HG03439 (cell line): Measurements from ENCODE around the gene DNAJC15.
"Not testable (repeated sequence)": the region's sequence is repeated elsewhere in the genome, so short reads cannot be mapped to it uniquely, and the experiment has no call there.

Experiments used
- ATAC-seq: cut with Tn5 transposase; IDR thresholded peaks from one replicate; pipeline ENCODE4 v1.9.1; 2021; ENCODE audit warnings: mild to moderate bottlenecking, moderate library complexity; ENCODE audit not compliant: unreplicated experiment

Gene DNAJC15

DNA sequence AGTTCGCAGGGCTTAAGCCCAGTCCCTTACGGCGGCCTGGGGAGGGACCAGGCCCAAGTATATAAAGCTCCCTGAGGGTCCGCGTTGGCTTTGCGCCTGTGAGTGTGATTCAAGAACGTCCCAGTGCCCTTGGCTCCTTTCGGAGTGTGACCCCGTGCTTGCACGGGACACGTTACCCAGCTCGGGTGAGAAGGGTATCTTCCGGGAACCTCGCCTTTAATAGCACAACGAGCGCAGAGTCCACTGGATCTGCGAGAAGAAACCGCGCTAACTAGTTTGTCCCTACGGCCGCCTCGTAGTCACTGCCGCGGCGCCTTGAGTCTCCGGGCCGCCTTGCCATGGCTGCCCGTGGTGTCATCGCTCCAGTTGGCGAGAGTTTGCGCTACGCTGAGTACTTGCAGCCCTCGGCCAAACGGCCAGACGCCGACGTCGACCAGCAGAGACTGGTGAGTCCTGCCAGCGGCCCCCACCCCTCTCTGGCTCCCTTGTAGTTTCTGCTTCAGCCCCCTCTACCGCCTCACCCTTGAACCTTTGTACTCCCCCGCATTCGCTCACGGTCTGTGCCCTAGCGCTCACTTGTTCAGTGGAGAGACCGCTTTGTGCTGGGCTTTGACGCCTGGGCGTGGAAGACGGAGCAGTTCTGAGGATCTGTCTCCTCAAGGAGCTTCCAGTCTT is at the start of gene DNAJC15:
TSS of gene DNAJC15 (plus strand) at position 298 of the 675 bp plus-strand sequence. CDS start at position 339, 41 bp downstream.
- peak; percentile 87 for ATAC-seq

GRCh38 chr13:42976066-42976465 is 47.3 kb upstream of the DNAJC15 start:
- ATAC-seq: no peak

GRCh38 chr13:42977219-42977659 is 46.1 kb upstream of the DNAJC15 start:
- ATAC-seq: no peak

DNA sequence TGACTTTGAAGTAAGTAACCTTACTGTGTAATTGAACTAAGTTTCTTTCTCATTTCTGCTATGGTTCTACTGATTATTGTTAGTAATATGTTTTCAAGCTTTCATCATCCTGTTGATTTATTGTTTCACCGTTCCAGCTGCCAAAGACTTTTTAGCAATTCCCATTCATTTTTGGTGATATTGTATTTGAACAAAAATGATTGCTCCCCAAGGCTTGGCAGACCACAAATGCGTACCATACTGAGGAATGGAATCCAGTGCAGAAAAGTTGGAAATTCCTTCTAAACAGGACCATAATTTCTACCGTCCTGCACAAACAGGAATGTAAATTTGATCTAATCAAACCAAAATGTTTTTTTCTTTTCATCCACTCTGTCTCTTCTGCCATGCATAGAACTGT is 42.1 kb upstream of the DNAJC15 start:
- no peak for ATAC-seq

DNA sequence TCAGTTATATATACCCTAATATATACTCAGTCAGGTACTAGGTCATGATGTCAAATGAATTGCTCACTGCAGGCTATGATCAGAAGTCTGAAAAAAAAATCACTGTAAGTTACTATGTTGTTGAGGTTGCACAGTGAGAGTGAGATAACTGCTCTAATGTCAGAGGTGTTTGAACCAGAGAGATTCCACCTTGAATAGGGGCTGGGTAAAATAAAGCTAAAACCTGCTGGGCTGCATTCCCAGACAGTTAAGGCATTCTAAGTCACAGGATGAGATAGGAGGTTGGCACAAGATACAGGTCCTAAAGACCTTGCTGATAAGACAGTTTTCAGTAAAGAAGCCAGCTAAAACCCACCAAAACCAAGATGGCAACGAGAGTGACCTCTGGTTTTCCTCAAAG is 41.5 kb upstream of the DNAJC15 start:
- ATAC-seq: no peak

DNA sequence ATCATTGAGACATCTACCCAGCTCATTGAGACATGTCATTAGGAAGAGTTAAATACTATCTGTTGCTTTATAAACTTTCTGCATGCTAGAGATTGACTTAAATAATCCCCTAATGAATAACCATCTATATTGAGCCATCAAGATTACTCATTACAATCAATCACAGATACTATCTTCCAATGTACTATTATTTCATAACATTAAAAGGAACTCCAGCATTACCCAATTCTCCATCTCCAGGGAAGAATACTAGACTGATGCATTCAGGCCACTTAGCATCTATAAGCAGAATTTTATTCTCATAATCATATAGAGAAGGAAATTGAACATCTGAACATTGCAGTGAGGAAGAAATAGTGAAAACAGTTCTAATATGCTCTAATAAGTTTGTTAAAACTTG is 39.4 kb upstream of the DNAJC15 start:
- no peak for ATAC-seq

GRCh38 chr13:42984691-42985090 is 38.7 kb upstream of the DNAJC15 start:
- no peak for ATAC-seq

GRCh38 chr13:42985312-42986175 is 37.8 kb upstream of the DNAJC15 start:
- ATAC-seq: no peak

DNA sequence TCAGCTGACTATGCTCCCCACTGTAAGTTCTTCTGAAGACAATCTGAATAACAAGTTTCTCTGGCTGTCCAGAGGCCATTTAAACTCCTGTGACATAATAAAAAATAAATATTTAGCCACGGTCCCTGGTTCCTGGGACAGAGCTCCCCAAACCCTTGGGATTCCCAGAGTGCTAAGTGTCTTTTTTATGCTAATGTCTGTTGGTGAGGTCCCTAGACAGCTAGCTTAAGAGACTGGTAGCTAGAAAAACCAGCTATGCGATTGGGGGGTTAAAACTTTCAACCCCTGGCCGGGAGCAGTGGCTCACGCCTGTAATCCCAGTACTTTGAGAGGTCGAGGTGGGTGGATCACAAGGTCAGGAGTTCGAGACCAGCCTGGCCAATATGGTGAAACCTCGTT is 37.2 kb upstream of the DNAJC15 start:
- ATAC-seq: no peak

- ATAC-seq: no peak
Observed at GRCh38 chr13:42990291-42991232, 32.8 kb upstream of the DNAJC15 start.

- ATAC-seq: not testable (repeated sequence)
Observed at GRCh38 chr13:42991233-42991897, 32.0 kb upstream of the DNAJC15 start.

DNA sequence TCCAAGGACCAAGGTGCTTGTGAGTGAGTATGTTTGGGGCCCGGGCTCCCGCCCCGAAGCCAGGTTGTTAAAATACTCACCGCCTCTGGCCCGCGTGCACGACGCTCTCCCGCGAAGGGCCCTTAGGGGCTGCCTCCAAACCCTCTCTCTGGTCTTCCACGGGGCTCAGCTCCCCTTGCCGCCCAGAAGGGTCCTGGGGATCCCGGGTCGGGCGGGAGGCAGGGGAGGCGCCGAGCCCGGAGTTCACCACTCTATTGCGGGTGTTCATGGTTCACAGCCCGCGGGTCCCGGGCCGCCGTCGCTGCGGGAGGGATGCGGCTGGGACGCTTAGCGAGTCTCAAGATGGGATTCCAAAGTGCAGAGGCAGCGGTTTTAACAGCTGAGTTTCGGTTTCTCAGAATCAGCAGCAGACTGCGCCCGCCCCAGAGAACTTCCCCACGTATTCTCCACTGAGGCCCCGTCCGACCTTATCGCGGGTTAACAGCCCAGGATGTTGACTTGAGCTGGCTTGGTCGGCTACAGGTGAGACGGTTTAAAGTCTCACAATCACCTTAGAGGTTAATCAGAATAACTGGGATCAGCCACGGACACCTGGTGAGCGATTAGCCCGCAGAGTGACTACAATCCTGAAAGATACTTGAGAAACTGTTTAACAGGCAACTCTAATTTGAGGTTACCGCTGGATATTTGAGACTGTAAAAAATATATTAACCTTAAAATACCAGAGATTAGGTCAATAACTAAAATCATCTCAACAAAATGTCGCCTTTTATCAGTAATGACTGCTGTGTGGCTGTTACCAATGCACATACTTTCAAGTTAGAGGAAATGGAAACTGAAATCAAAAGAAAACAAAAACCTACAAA is 31.3 kb upstream of the DNAJC15 start, which contains the start of gene EPSTI1:
TSS of gene EPSTI1 (minus strand) at position 344 of the 866 bp plus-strand sequence. CDS start at position 268, 76 bp downstream.
- peak; percentile 74 for ATAC-seq

GRCh38 chr13:42992764-42993122 is 30.6 kb upstream of the DNAJC15 start:
- peak; percentile 6 for ATAC-seq

GRCh38 chr13:42994878-42995277 is 28.5 kb upstream of the DNAJC15 start:
- ATAC-seq: no peak

GRCh38 chr13:42996584-42996983 is 26.8 kb upstream of the DNAJC15 start:
- no peak for ATAC-seq

- peak; percentile 54 for ATAC-seq
Observed at GRCh38 chr13:42997381-42997780, 26.0 kb upstream of the DNAJC15 start.

DNA sequence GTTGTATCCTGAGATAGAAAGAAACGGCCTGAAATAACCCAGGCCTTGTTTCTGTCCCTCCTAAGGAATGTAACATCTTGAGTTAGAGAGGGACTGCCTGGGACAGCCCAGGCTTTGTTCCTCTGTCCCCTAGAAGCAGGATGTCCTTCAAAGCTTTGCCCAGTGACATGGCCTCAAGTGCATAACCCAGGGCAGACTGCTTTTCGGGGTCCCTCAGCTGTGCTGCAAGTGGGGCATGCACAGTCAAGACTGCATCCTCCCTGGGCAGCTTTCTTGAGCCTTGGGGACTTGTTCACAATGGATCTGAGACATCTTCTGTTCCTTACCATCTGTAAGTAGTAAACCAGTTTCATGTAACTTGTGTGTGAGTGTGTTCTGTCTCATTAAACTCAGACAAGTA is 23.9 kb upstream of the DNAJC15 start:
- ATAC-seq: no peak

- no peak for ATAC-seq
Observed at GRCh38 chr13:43000676-43001075, 22.7 kb upstream of the DNAJC15 start.

DNA sequence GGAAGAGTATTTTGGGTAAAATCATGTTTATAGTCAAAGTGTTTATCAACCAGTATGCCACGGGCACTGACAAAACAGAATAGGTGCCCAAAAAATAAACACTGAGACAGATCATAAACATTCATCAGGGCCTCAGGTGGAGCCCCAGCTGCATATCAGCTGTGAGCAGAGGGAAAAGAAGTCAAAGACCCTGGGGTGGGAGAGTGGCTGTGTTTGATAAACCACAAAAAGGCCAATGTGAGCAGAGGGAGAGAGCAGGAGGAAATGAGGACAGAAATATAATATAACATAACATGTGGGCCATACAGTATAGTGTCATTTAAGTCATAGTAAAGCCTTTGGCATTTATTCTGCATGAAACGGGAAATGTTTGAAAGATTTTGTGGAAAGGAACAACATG is 21.4 kb upstream of the DNAJC15 start:
- no peak for ATAC-seq
